Measurements from ENCODE around the gene CD80. TPM values are rescaled to one million over a fixed set of nuclear protein-coding genes. Genes with fewer than 3 reads are reported as not detected.

The CD80 gene
- total RNA-seq, 1 experiment from 2014 or later: not detected

DNA sequence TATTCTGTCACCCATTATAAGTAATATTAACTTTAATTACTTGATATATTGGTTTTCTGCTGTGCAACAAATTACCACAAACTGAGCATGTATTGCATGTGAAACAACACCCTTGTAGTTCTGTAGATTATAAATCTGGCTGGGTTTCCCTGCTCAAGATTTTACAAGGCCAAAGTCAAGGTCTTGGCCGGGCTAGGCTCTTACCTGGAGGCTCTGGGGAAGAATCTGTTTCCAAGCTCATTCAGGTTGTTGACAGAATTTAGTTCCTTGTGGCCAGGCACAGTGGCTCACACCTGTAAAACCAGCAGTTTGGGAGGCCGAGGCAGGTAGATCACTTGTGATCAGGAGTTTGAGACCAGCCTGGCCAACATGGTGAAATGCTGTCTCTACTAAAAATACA is 44.8 kb downstream of the CD80 start:
- H3K36me3 ChIP-seq (ENCODE audit: insufficient read depth, low read length, poor library complexity, severe bottlenecking): peaks cover 51% of the 10 kb centered on the region

DNA sequence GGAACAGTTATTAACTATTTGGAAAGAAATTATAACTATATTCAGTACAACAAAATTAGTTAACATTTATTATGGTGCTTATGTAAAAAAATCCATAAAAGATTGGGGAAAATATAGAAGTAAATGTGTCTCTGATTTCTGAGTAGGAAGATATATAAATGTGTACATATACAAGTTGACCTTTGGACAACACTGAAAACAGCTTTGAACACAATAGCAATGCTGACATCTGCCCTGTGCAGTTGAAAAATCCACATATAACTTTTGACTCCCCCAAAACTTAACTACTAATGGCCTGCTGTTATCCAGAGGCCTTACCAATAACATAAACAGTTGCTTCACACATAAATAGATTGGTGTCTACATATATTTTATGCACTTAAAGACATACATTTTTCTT is 48.7 kb downstream of the CD80 start:
- no peaks in the 10 kb centered on the region for H3K4me1 ChIP-seq (ENCODE audit: insufficient read depth, low read length, poor library complexity, severe bottlenecking)
- no peak for DNase-seq (ENCODE audit: low spot score)
- peaks cover 26% of the 10 kb centered on the region for H3K36me3 ChIP-seq (ENCODE audit: insufficient read depth, low read length, poor library complexity, severe bottlenecking)
- POLR2A ChIA-PET (ENCODE audit: low non-redundant PET): no interaction called here
- CTCF ChIA-PET: no interaction called here
- no peaks in the 10 kb centered on the region for H3K9me3 ChIP-seq (ENCODE audit: low read depth, low read length, poor library complexity, severe bottlenecking)
- TF ChIP-seq, protein P1, sequence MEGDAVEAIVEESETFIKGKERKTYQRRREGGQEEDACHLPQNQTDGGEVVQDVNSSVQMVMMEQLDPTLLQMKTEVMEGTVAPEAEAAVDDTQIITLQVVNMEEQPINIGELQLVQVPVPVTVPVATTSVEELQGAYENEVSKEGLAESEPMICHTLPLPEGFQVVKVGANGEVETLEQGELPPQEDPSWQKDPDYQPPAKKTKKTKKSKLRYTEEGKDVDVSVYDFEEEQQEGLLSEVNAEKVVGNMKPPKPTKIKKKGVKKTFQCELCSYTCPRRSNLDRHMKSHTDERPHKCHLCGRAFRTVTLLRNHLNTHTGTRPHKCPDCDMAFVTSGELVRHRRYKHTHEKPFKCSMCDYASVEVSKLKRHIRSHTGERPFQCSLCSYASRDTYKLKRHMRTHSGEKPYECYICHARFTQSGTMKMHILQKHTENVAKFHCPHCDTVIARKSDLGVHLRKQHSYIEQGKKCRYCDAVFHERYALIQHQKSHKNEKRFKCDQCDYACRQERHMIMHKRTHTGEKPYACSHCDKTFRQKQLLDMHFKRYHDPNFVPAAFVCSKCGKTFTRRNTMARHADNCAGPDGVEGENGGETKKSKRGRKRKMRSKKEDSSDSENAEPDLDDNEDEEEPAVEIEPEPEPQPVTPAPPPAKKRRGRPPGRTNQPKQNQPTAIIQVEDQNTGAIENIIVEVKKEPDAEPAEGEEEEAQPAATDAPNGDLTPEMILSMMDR (conservative IDR thresholded peaks at IDR 0.05; ENCODE audit: low read depth, low read length): no peak
- intact Hi-C loops (cut with micrococcal nuclease; ENCODE audit: unreplicated experiment): no loop called here
- no TSS peak for BruUV-seq (replicated peaks)
- H3K27me3 ChIP-seq (replicated peaks; ENCODE audit: insufficient read depth, low read depth, low read length, poor library complexity): no peaks in the 10 kb centered on the region
- no peak overlapping the region for H3K4me3 ChIP-seq (ENCODE audit: low read depth, low read length, poor library complexity, severe bottlenecking)
- H3K27ac ChIP-seq (ENCODE audit: low read depth, low read length, poor library complexity, severe bottlenecking): no peak overlapping the region

More for the DNA sequence above, 44.8 kb downstream of the CD80 start:
- no peaks in the 10 kb centered on the region for H3K4me1 ChIP-seq (ENCODE audit: insufficient read depth, low read length, poor library complexity, severe bottlenecking)
- TF ChIP-seq, protein P1 (conservative IDR thresholded peaks at IDR 0.05; ENCODE audit: low read depth, low read length): no peak
- no peak for TF ChIP-seq EZH2 (IDR thresholded peaks at IDR 0.05; ENCODE audit: borderline replicate concordance, low read depth, low read length, poor library complexity, severe bottlenecking)
- ChIA-PET POLR2A (ENCODE audit: low non-redundant PET) (no interaction called here), CTCF (no interaction called here)
- DNase-seq (ENCODE audit: low spot score): no peak
- no peak overlapping the region for H3K4me3 ChIP-seq (ENCODE audit: low read depth, low read length, poor library complexity, severe bottlenecking)
- no peak overlapping the region for H3K27ac ChIP-seq (ENCODE audit: low read depth, low read length, poor library complexity, severe bottlenecking)
- H3K9me3 ChIP-seq (ENCODE audit: low read depth, low read length, poor library complexity, severe bottlenecking): no peaks in the 10 kb centered on the region
- no TSS peak for BruUV-seq (replicated peaks)
- intact Hi-C loops (cut with micrococcal nuclease; ENCODE audit: unreplicated experiment): no loop called here
- H3K27me3 ChIP-seq (replicated peaks; ENCODE audit: insufficient read depth, low read depth, low read length, poor library complexity): no peaks in the 10 kb centered on the region

DNA sequence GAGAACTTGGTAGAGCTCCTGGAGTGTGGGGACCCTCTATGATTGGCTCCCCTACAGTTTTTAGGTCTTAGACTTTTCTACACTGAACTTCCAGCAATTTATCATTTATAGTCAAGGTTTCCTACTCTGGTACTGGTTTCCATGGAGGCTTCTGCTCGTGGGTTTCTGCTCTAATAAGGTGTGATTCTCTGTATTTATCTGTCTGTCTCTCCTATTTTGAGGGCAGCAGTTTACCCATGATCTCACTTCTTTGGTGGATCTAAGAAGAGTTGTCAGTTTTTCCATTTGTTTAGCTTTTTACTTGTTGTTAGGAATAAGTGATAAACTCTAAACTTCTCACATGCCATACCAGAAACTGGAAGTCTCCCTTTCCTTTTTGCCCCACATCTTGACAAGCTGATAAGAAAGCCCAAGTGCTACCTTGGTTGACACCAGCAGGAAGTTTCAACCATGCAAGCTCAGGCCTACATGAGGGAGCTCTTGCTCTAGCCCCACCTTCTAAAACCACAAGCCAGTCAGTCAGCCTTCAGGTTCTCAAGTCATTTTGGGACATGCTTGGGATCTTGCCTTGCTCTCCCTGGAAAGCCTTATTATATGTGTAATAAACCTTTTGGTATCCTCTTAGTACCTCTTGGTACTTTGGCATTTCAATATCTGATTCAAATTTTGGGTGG is 51.1 kb downstream of the CD80 start:
- CTCF ChIA-PET: no interaction called here
- no peaks in the 10 kb centered on the region for H3K4me1 ChIP-seq (ENCODE audit: insufficient read depth, low read length, poor library complexity, severe bottlenecking)
- peaks cover 22% of the 10 kb centered on the region for H3K36me3 ChIP-seq (ENCODE audit: insufficient read depth, low read length, poor library complexity, severe bottlenecking)
- no TSS peak for BruUV-seq (replicated peaks)
- POLR2A ChIA-PET (ENCODE audit: low non-redundant PET): no interaction called here
- TF ChIP-seq, protein P1 (conservative IDR thresholded peaks at IDR 0.05; ENCODE audit: low read depth, low read length): no peak
- TF ChIP-seq EZH2 (IDR thresholded peaks at IDR 0.05; ENCODE audit: borderline replicate concordance, low read depth, low read length, poor library complexity, severe bottlenecking): no peak
- no peaks in the 10 kb centered on the region for H3K9me3 ChIP-seq (ENCODE audit: low read depth, low read length, poor library complexity, severe bottlenecking)
- no peak overlapping the region for H3K4me3 ChIP-seq (ENCODE audit: low read depth, low read length, poor library complexity, severe bottlenecking)
- no peak overlapping the region for H3K27ac ChIP-seq (ENCODE audit: low read depth, low read length, poor library complexity, severe bottlenecking)
- intact Hi-C loops (cut with micrococcal nuclease; ENCODE audit: unreplicated experiment): no loop called here
- H3K27me3 ChIP-seq (replicated peaks; ENCODE audit: insufficient read depth, low read depth, low read length, poor library complexity): no peaks in the 10 kb centered on the region
- no peak for DNase-seq (ENCODE audit: low spot score)
